Measurements from ENCODE around the gene TXNDC2. TPM values are rescaled to one million over a fixed set of nuclear protein-coding genes. Genes with fewer than 3 reads are reported as not detected.

Gene TXNDC2
- total and polyA plus RNA-seq, 4 donors = 0.17 to 0.35 (median 0.27) TPM; not detected in 1

DNA sequence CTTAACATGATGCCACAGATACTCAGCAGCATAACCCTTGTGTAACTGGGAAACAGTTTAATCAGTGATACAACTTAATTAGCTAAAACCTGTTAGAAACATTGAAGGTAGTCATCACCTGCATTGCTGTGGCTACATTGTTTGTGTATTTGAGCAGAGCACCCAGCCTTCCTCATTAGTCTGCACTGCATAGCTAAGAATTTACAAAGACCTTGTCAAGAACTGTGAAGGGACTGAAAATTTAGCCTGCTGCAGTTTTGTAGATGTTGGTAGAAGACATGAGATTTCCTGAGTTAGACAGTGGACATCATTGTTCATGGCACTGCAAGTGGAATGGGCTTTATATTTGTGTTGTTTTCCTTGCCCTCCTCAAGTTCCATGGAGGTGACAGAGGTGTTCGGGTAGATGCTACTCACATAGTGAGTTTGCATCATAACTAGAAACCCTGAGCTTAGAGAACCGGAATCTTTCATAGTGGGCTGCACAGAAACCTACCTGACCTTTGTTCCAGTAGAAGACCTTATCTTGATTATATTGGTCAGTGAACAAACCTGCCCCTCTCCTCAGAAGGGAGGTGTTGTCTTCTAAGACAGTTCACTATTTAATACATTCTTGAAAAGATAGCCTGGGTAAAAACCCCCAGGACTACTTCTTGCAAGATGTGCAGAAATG lies 40.6 kb downstream of the TXNDC2 start:
- H3K4me1 ChIP-seq (ENCODE audit: control insufficient read depth, insufficient read depth, low read length) = no peaks in the 10 kb centered on the region
- no peak overlapping the region for H3K27ac ChIP-seq (ENCODE audit: low read depth, low read length)
- no peaks in the 10 kb centered on the region for H3K27me3 ChIP-seq (ENCODE audit: control insufficient read depth, insufficient read depth, low read length)
- no peak for DNase-seq (ENCODE audit: low read depth in 4 of 6, low spot score in 6 of 6)
- no peak overlapping the region for H3K4me3 ChIP-seq (ENCODE audit: low read depth, low read length)
- H3K36me3 ChIP-seq (ENCODE audit: control insufficient read depth, insufficient read depth, low read length) = no peaks in the 10 kb centered on the region
- H3K9me3 ChIP-seq (ENCODE audit: control insufficient read depth, insufficient read depth, low read length) = no peaks in the 10 kb centered on the region
- WGBS (ENCODE audit: insufficient coverage) = 100% methylated on average over 1 of the region's 2 CpGs

DNA sequence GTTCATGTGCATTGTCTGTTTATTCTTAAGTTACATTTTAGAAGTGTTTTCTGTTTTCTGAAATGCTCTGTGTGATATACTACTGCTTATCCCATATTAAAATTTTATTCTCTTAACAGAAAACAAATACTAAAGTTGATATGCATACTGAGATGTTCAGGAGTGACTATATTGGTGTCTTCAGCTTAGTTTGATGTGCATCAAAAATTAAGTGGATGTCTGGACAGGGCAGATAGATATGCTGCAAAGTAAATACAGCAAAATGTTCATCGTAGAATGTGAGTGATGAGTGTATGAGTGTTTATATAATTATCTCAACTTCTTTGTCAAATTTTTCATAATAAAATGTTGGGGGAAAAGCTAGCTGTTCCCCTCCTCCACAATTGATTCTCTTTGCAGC lies 41.2 kb downstream of the TXNDC2 start:
- Histone ChIP-seq H3K4me3 (ENCODE audit: low read depth, low read length) (no peak overlapping the region), H3K9me3 (ENCODE audit: control insufficient read depth, insufficient read depth, low read length) (no peaks in the 10 kb centered on the region), H3K4me1 (ENCODE audit: control insufficient read depth, insufficient read depth, low read length) (no peaks in the 10 kb centered on the region), H3K27me3 (ENCODE audit: control insufficient read depth, insufficient read depth, low read length) (no peaks in the 10 kb centered on the region), H3K36me3 (ENCODE audit: control insufficient read depth, insufficient read depth, low read length) (no peaks in the 10 kb centered on the region), H3K27ac (ENCODE audit: low read depth, low read length) (no peak overlapping the region)
- no CpG with 5 or more reads among the region's 1 CpG for WGBS (ENCODE audit: insufficient coverage)
- DNase-seq (ENCODE audit: low read depth in 4 of 6, low spot score in 6 of 6) = no peak

DNA sequence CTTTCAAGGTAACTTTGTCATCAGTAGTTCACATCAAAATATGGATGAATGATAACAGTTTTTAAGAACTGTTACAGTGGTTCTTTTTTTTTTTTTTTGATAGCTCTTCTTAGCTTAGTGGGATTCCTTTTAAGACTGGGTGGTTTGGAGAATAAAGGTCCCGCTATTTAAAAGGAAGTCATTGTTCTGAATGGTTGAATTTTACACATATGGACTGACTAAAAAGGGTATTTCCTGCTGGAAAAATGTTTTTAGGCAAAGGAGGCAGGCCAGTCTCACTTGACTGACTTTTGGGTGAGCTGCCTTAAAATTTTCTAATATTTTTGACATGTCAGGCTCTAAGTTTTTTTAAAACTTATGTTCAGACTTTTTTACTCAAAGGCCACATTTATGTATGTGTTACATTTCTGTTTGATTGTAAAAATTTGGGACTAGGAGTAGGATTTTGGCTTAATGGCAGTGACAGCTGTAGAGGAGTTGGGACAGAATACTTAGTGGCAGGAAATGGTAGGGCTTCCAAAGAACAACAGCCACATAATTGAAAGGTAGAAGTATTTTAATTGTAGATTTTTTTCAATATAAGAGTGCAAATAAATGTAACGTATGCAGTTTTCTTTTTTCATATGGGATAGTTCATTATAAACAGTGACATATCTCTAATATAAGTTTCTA lies 41.8 kb downstream of the TXNDC2 start:
- H3K27me3 ChIP-seq (ENCODE audit: control insufficient read depth, insufficient read depth, low read length) = no peaks in the 10 kb centered on the region
- H3K36me3 ChIP-seq (ENCODE audit: control insufficient read depth, insufficient read depth, low read length) = no peaks in the 10 kb centered on the region
- DNase-seq (ENCODE audit: low read depth in 4 of 6, low spot score in 6 of 6) = no peak
- no peak overlapping the region for H3K4me3 ChIP-seq (ENCODE audit: low read depth, low read length)
- no peaks in the 10 kb centered on the region for H3K4me1 ChIP-seq (ENCODE audit: control insufficient read depth, insufficient read depth, low read length)
- no CpG with 5 or more reads among the region's 2 CpGs for WGBS (ENCODE audit: insufficient coverage)
- H3K27ac ChIP-seq (ENCODE audit: low read depth, low read length) = no peak overlapping the region
- no peaks in the 10 kb centered on the region for H3K9me3 ChIP-seq (ENCODE audit: control insufficient read depth, insufficient read depth, low read length)

DNA sequence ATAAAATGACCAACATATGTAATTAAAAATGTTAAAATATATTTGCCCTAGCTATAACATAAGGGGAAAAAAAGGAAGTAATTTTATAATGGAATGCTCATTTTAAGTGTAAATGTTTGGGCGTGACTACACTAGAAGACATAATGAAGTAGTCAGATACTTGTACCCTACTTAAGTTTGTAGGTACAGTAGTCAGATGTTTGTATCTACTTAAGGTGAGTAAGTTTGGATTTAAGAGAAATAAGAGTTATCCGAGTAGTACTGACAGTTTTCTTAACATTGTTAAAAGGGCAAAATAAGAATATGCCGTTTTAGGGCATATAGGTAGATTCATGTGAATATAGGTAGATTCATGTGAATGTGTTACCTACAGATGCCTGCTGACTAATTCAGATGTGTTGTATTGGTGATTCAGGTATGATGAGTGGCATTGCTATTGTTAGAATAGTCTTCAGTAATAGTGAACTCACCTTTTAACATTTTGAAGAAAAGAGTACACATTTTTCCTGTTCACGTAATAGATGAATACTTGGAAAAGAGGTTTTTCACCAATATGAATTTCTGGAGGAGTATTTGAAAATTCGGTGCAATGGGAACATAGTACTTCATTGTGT lies 43.0 kb downstream of the TXNDC2 start:
- DNase-seq (ENCODE audit: low read depth in 4 of 6, low spot score in 6 of 6) = no peak
- no peaks in the 10 kb centered on the region for H3K4me1 ChIP-seq (ENCODE audit: control insufficient read depth, insufficient read depth, low read length)
- H3K4me3 ChIP-seq (ENCODE audit: low read depth, low read length) = no peak overlapping the region
- 94% methylated on average over 2 of the region's 5 CpGs for WGBS (ENCODE audit: insufficient coverage)
- H3K36me3 ChIP-seq (ENCODE audit: control insufficient read depth, insufficient read depth, low read length) = no peaks in the 10 kb centered on the region
- no peak overlapping the region for H3K27ac ChIP-seq (ENCODE audit: low read depth, low read length)
- H3K9me3 ChIP-seq (ENCODE audit: control insufficient read depth, insufficient read depth, low read length) = no peaks in the 10 kb centered on the region
- H3K27me3 ChIP-seq (ENCODE audit: control insufficient read depth, insufficient read depth, low read length) = no peaks in the 10 kb centered on the region

DNA sequence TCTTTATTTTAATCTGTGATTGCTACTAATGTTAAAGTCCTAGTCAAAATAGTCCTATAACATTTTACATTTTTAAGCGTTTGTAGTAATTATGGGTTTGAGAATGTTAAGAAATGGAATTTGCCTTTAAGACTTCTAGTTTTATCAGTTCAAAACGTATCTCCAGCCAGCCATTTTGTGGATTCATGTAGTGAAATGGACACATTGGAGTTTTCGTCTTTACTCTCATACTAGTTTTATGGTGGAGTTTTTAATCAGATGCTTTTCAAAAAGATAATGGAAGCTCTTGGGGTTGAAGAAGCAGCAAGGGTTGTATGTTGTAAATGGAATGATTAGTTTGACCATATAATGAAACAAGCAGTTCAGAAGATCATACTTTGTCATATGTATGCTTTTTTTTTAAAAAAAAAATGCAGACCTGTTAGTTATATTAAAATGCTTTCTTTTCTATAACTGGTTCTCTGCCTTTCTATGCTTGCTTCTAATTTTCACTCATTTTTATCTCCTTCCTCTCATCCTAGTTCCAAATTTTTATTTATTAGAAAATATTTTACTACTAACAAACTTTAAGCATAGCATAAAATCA lies 44.6 kb downstream of the TXNDC2 start:
- Histone ChIP-seq H3K27me3 (ENCODE audit: control insufficient read depth, insufficient read depth, low read length) (no peaks in the 10 kb centered on the region), H3K9me3 (ENCODE audit: control insufficient read depth, insufficient read depth, low read length) (no peaks in the 10 kb centered on the region), H3K4me3 (ENCODE audit: low read depth, low read length) (no peak overlapping the region), H3K36me3 (ENCODE audit: control insufficient read depth, insufficient read depth, low read length) (peaks cover 3% of the 10 kb centered on the region), H3K27ac (ENCODE audit: low read depth, low read length) (no peak overlapping the region), H3K4me1 (ENCODE audit: control insufficient read depth, insufficient read depth, low read length) (no peaks in the 10 kb centered on the region)
- no peak for DNase-seq (ENCODE audit: low read depth in 4 of 6, low spot score in 6 of 6)
- no CpG with 5 or more reads among the region's 3 CpGs for WGBS (ENCODE audit: insufficient coverage)

DNA sequence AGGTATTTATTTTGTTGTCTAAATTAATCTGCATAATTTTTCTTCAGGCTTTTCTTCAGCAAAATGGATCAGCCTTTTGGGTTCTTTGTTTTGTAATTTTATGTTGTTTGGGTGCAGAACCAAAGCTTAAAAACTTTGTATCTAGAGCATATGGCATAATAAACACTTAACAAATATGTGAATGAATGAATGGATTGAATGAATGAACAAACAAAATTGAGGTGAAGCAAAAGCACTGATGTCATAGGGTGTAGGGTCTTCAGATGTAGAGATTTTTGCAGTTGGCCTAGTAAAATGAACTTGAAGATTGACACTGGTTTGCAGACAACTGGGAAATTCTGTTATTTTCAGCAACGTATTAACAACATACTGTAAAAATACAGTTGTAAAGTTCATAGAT lies 45.4 kb downstream of the TXNDC2 start:
- no peaks in the 10 kb centered on the region for H3K4me1 ChIP-seq (ENCODE audit: control insufficient read depth, insufficient read depth, low read length)

DNA sequence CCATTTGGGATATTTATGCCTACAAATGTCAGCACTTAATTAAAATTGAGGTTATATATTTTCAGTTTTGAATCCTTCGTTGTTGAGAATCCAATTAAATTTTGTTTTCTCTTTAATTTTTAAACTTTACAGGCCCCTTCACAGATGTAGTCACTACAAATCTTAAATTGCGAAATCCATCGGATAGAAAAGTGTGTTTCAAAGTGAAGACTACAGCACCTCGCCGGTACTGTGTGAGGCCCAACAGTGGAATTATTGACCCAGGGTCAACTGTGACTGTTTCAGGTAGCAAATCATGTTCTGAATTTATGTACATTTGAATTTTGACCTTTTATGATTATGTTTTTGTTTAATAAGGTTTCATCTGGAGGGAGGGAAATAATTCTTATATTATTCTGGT lies 45.9 kb downstream of the TXNDC2 start:
- Histone ChIP-seq H3K27ac (ENCODE audit: low read depth, low read length) (no peak overlapping the region), H3K9me3 (ENCODE audit: control insufficient read depth, insufficient read depth, low read length) (no peaks in the 10 kb centered on the region), H3K4me3 (ENCODE audit: low read depth, low read length) (no peak overlapping the region), H3K36me3 (ENCODE audit: control insufficient read depth, insufficient read depth, low read length) (peaks cover 6% of the 10 kb centered on the region), H3K4me1 (ENCODE audit: control insufficient read depth, insufficient read depth, low read length) (no peaks in the 10 kb centered on the region), H3K27me3 (ENCODE audit: control insufficient read depth, insufficient read depth, low read length) (no peaks in the 10 kb centered on the region)
- WGBS (ENCODE audit: insufficient coverage) = 93% methylated on average over 2 of the region's 5 CpGs
- DNase-seq (ENCODE audit: low read depth in 4 of 6, low spot score in 6 of 6) = no peak

More for the DNA sequence above, 45.4 kb downstream of the TXNDC2 start:
- Histone ChIP-seq H3K27ac (ENCODE audit: low read depth, low read length) (no peak overlapping the region), H3K27me3 (ENCODE audit: control insufficient read depth, insufficient read depth, low read length) (no peaks in the 10 kb centered on the region), H3K4me3 (ENCODE audit: low read depth, low read length) (no peak overlapping the region), H3K36me3 (ENCODE audit: control insufficient read depth, insufficient read depth, low read length) (peaks cover 3% of the 10 kb centered on the region), H3K9me3 (ENCODE audit: control insufficient read depth, insufficient read depth, low read length) (no peaks in the 10 kb centered on the region)
- WGBS (ENCODE audit: insufficient coverage) = no CpG with 5 or more reads among the region's 1 CpG
- no peak for DNase-seq (ENCODE audit: low read depth in 4 of 6, low spot score in 6 of 6)

DNA sequence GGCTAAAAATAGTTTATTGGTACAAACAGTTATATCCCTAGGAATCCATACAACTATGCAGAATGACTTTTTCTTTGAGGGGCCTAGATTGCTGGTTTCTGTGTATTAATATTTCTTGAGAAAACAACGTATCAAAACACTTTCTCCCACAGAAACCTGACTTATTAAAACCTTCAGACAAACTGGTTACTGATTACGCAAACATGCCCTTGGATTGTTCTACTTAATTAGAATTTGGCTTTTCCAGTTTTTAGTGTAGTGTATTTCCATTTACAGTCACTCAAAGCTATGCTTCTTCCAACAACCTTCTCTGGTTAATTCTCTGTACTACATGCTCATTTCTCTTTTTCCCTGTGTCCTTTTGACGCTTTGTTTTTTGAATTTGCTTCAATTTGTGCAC lies 48.1 kb downstream of the TXNDC2 start:
- no CpG with 5 or more reads among the region's 3 CpGs for whole genome bisulfite sequencing (ENCODE audit: insufficient coverage)
- peaks cover 6% of the 10 kb centered on the region for H3K36me3 ChIP-seq (ENCODE audit: control insufficient read depth, insufficient read depth, low read length)
- H3K4me1 ChIP-seq (ENCODE audit: control insufficient read depth, insufficient read depth, low read length) = no peaks in the 10 kb centered on the region
- H3K27ac ChIP-seq (ENCODE audit: low read depth, low read length) = no peak overlapping the region
- no peaks in the 10 kb centered on the region for H3K9me3 ChIP-seq (ENCODE audit: control insufficient read depth, insufficient read depth, low read length)
- H3K27me3 ChIP-seq (ENCODE audit: control insufficient read depth, insufficient read depth, low read length) = no peaks in the 10 kb centered on the region
- DNase-seq (ENCODE audit: low read depth in 4 of 6, low spot score in 6 of 6) = no peak
- H3K4me3 ChIP-seq (ENCODE audit: low read depth, low read length) = no peak overlapping the region

DNA sequence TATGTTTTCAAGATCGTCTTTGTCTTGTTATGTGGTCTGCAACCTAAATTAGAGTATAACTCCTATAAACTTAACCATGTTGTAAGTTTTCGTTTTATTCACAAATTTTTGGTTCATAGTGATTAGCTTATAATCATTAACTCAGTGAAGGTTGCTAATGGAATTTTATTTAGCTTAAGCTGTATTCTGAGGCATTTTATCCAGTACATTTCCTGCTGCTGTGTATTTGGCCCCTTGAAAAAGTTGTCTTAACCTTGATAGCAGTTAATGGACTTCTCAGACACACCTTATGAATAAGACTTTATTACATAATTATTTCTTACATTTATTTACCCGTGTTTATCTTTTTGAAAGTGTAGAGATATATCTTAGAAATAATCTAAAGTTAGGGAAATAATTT lies 48.5 kb downstream of the TXNDC2 start:
- H3K4me1 ChIP-seq (ENCODE audit: control insufficient read depth, insufficient read depth, low read length) = no peaks in the 10 kb centered on the region
- H3K9me3 ChIP-seq (ENCODE audit: control insufficient read depth, insufficient read depth, low read length) = no peaks in the 10 kb centered on the region
- H3K27me3 ChIP-seq (ENCODE audit: control insufficient read depth, insufficient read depth, low read length) = no peaks in the 10 kb centered on the region
- DNase-seq (ENCODE audit: low read depth in 4 of 6, low spot score in 6 of 6) = no peak
- H3K36me3 ChIP-seq (ENCODE audit: control insufficient read depth, insufficient read depth, low read length) = peaks cover 9% of the 10 kb centered on the region
- H3K27ac ChIP-seq (ENCODE audit: low read depth, low read length) = no peak overlapping the region
- H3K4me3 ChIP-seq (ENCODE audit: low read depth, low read length) = no peak overlapping the region
- WGBS (ENCODE audit: insufficient coverage) = no CpG with 5 or more reads among the region's 3 CpGs

Data from spinal cord (tissue), 10 donors.